Measurements from ENCODE around the gene ITK.

- no peak for TF ChIP-seq CTCF (IDR thresholded peaks at IDR 0.05)
- no peak for TF ChIP-seq POLR2A (IDR thresholded peaks at IDR 0.05)
Measured at GRCh38 chr5:157189223-157189622, 8.6 kb downstream of the ITK start.

Measured in adrenal gland (tissue), 5 donors.